GM19467 (cell line): ENCODE measurements around the gene WDTC1.
A peak's percentile ranks its signal among the peaks of the same experiment; 100 is the strongest.

Experiments
- ATAC-seq: cut with Tn5 transposase; IDR thresholded peaks from one replicate; pipeline ENCODE4 v1.9.1; 2021; ENCODE audit warnings: mild to moderate bottlenecking, moderate library complexity; ENCODE audit not compliant: unreplicated experiment

WDTC1 gene

DNA sequence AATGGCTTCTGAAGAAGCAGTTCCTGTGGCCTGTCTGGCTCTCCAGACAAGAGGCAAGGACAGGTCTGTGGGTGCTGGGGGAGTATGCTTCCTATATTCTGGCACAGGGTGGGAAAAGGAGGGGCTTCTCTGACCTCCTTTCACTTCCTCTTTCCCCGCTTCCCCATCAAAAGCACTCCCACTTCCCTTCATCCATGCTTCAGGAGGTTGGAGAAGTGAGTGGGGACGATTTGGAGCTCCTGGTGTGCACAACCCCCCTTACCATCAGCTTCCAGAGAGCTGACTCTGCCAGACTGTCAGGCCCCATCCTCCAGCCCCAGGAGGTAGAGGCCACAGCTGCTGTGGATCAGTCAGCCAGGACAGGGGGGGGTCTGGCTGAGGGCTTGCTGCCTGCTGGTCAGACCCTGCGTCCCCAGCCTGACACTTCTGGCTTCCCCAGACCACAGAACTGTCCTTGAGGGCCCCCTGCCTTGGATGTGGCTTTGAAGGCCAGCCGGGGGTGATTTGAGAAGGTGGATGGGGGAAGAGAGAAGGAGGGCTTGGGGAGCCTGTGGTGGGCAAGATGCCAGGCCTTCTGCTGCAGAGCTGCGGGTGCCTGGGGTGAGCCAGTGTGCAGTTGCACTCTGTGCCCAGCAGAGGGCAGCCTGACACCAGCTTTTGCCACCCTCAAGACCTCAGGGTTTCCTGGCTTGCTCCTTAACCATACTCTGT lies 66.1 kb downstream of the WDTC1 start:
- no peak for ATAC-seq

DNA sequence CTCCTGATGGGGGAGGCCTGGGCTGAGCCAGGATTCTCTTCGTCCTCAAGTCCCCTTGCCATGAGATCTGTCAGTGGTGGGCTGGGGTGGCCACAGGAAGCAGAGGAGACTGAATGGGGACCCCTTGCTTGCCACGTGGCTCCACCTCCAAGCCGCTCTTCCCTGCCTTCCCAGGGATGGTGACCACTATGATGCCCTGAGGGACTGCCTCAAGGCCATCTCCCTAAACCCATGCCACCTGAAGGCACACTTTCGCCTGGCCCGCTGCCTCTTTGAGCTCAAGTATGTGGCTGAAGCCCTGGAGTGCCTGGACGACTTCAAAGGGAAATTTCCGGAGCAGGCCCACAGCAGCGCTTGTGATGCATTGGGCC lies 66.6 kb downstream of the WDTC1 start:
- no peak for ATAC-seq

DNA sequence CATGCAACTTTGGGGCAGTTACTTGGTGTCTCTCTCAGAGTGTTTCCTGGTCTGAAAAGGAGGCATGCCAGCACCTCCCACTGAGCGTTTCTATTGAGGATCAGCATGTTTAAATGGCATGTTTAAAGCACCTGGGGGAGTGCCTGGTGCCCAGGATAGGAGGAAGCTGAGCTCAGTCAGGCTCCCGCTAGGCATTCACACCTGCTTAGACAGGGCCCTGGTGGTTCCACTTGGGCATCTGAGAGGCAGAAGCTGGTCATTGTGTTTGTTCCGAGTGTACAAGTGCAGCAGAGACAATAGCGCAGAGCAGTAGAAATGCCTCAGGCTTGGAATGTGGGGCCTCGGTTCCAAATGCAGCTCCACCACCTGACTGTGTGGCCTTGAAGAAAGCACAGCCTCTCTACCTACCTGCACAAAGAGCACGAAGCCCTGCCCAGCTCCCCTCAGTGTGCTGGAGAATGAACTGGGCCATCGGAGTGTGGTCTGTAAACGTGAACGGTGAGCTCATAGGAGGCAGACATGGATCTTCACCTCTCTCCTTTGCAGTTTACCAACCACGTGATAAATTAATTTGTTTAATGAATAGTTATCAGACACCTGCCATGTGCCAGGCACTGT lies 67.3 kb downstream of the WDTC1 start:
- no peak for ATAC-seq

DNA sequence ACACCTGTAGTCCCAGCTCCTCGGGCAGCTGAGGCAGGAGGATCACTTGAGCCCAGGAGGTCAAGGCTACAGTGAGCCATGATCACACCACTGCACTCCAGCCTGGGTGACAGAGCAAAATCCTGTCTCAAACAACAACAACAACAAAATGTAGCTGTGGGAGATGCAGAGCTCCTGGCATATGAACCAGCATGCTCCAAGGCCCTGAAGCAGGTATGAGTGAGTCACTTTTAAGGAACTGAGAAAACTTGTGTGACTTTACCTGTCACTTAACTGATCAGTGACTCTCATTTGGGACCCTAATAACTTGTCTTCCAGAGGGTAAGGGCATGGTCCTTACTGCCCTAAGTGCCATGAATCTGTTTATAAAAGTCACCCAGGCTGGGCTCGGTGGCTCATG lies 68.2 kb downstream of the WDTC1 start:
- no peak for ATAC-seq

DNA sequence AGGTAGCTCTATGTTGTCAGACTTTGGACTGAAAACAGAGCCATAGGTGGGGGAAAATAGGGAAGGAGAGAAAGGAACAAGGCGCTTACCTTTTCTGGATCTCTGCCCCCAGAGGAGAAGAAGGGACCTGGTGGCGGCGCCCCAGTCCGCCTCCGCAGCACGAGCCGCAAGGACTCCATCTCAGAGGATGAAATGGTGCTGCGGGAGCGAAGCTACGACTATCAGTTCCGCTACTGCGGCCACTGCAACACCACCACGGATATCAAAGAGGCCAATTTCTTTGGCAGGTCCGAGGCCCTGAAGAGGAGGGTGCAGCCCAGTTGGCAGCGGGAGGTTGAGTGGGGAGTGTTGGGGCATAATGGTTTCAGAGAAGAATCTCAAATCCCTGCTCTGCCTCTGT lies 69.1 kb downstream of the WDTC1 start:
- ATAC-seq, result no peak

DNA sequence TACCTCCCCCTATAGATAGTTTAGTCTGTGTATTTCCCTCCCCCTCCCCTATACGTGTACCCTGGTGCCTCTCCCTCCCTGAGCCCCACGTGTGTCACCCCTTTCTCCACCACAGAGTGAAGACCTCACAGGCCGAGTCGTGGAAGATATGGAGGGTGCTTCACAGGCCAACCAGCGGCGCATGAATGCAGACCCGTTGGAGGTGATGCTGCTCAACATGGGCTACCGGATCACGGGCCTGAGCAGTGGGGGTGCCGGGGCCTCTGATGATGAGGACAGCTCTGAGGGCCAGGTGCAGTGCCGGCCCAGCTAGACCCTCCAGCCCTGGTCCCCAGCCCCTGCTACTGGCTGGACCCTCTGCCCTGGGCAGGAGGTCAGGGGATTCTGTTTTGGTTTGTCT lies 71.6 kb downstream of the WDTC1 start:
- ATAC-seq, result no peak

DNA sequence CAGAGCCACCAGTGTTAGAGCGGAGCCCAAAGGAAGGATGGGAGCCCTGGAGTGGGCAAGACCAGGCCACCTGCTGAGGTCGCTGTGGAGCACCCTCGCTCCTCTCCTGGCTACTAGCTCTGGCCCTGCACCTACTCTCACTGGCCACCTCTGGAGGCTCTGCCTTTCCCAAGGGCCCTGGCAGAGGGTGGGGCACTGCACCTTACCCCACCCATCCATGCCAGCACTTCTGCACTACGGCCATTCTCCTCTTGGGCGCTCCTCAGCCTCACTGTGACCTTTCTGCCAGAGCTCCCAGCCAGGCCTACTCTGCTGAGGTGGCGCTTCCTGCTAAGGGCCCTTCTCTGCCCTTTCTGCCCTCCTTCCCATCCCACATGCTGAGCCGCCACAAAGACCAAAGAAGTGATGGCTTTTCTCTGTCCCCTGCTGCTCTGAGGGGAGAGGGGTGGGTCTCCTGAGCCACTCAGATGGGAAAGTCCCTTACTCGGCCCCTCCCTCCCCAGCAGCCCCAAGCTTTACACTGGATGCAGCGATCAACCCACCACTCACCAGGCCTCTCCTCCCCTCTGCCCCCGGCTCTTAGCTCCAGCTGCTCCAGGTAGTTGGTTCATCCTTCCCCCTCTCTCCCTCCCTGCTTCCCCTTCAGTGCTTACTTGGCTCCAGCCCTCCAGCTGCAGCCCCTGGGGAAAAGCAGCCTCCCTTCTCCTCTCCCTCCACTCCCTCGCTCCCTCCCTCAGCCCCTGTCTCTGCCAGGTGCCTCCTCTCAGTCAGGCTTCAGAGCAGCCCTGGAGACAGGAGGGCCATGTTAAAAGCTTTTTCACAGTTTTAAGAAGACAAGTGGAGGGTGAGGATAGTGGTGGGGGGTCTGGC lies 72.7 kb downstream of the WDTC1 start:
- ATAC-seq, result no peak

DNA sequence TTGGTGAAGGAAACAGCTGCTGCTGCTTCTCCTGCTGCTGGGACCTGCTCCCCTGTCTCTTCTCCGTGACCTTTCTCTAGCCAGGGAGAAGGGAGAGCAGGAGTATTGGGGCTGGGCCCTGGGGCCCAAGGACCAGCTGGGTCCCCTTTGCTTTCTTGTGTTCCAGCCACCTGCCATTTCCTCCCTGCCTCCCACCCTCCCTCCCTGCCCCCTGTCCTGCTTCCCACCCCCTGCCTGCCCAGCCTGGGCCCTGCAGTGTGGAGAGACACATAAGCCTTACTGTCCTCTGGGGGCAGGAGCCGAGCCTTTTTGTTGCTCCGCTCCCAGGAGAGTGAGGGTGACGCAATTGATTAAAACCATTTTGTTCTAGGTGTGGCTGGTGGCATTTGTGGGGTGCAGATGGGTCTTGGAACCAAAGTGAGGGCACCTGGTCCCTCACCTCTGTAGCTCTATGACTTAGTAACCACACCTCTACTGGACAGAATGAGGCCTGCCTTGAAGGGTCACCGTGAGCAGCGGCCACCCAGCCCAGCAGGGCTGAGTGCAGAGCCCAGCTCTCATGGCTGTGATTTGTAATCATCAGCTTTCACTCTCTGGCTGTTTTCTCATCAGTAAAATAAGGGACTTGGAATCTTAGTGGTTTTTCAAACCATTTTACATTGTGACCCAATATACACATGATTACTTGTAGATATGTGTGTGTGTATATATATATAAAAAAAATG lies 73.6 kb downstream of the WDTC1 start:
- no peak for ATAC-seq

DNA sequence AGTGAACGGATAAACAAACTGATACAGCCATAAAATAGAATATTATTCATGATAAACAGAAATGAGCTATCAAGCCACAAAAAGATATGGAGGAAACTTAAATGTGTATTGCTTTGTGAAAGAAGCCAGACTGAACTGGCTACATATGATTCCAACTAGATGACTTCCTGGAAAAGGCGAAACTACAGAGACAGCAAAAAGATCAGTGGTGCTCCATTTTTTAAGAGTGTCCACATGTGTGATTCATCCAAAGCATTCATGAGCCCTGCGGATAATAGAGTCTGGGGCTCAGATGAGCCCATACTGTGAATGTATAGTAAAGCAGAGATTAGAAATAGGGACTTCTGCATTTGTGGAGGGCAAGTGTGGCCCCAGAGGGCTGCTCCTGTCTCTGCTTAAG lies 79.7 kb downstream of the WDTC1 start:
- ATAC-seq, result no peak

DNA sequence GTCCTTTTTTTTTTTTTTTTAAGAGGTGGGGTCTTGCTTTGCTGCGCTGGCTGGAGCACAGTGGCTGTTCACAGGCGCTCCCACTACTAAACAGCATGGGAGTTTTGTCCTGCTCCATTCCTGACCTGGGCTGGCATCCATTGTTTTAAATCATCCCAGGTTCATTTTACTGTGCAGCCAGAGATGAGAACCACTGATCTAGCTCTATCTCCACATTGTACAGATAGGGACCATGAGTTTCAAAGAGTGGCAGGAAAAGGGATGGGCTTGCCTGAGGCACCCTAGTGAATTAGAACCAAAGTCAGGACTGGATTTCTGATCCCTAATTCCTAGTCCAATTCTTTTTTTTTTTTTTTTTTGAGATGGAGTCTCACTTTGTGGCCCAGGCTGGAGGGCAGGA lies 80.3 kb downstream of the WDTC1 start:
- no peak for ATAC-seq

DNA sequence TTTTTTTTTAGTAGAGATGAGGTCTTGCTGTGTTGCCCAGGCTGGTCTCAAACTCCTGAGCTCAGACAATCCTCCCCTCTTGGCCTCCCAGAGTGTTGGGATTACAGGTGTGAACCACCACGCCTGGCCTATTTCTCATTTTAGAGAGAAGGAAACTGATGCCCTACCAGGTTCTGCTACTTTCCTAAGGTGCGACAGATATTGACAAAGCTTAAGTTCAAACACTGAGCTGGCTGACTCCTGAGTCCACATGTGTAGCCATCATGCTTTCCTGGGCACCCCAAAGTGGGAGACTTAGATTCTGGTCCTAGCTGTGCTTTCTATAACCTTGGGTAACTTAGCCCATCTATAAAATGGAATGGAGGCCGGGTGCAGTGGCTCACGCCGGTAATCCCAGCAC lies 82.4 kb downstream of the WDTC1 start:
- no peak for ATAC-seq

DNA sequence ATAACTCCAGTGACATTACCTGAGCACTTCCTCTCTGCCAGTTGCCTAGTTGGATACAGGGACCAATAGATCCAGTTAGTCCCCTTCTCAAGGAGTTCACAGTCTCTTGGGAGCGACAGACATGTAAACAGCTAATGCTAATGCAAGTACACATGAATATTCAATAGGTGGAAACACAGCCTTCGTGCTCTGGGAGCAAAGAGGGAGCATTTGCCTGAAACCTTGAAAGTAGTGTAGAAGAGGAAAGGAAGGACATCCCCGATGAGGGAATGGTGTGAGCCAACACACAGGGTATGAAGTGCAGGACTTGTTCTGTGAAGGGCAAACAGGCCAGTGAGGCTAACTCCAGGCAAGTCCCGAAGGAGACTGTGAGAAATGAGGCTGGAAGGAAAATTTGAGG lies 83.7 kb downstream of the WDTC1 start:
- ATAC-seq, result no peak

DNA sequence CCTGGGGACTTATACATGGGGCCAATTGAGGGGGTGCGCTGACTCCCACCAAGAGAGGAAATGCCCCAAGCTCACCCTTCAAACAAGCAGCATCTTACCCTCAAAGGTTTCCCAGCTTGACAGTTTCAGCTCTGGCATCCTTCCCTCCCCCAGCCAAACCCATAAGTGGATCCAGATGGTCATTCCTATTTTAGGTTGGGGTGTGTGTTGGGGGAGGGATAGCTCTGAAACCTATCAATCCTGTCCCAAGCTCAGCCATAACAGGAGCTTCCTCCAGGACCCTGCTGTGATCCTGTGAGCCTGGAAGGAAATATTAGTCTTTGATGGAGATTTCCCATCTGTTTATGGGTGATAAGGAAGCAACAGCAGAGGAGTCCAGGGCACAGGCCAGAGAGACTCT lies 84.2 kb downstream of the WDTC1 start:
- no peak for ATAC-seq

DNA sequence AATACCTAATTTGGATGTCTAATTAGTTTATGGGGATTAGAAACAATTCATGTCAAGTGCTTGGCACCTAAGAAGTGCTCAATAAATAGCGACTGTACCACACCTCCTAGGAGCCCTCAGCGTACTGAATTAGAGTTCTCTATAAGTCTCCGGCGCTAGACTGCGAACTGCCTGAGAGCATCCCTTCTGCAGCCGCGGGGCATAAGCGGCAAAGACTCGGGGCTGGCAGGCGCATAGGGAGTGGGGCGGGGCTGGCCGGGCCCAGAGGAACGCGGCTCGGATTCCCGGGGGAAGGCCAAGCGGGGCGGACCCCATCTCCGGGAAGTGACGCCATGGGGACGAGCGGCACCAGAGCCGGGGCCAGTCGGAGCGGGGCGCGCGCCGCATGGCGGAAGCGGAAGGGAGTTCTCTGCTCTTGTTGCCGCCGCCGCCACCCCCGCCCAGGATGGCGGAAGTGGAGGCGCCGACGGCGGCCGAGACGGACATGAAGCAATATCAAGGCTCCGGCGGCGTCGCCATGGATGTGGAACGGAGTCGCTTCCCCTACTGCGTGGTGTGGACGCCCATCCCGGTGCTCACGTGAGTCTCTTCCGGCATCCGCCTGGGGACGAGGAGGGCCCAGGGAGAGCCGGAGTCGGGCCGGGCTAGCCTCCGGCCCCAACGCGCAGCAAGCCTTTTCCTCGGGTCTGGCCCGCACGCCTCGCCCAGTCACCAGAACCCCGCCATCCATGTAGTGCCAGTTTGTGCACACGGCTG lies 87.6 kb downstream of the WDTC1 start, which contains the start of gene TMEM222:
Gene TMEM222 (plus strand): TSS at position 351 of the 756 bp plus-strand sequence. CDS start 35 bp downstream, at position 386.
- ATAC-seq, result peak; percentile 91

DNA sequence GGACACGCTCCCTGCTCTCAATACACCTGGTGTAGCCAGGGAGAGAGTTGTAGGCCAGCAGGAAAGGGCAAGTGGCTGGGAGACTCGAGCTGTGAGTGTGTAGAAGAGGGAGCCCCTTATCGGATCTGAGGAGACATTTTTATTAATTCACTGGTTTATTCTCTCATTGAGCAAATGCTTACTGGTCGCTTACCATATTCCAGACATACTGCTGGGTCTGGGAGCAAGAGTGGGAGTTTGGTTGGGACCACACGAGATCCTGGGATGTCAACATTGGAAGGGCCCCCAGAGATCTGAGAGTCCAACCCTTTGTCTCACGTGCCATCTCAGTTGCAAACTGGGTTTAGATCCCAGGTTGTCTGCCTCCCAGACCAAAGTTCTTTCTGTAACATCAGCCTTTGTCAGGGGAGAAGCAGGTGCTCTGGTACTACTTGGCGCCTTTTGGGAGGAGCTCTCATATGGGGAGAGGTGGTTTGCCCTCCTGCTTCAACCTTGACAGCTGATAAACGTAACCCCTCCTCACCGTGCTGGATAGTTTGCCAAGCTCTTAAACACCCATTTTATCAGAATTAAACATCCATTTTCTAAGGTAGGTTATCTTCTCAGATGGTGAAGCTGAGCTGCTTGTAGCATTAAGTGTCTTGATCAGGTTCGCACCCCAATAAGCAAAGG lies 88.3 kb downstream of the WDTC1 start:
- ATAC-seq, result no peak

DNA sequence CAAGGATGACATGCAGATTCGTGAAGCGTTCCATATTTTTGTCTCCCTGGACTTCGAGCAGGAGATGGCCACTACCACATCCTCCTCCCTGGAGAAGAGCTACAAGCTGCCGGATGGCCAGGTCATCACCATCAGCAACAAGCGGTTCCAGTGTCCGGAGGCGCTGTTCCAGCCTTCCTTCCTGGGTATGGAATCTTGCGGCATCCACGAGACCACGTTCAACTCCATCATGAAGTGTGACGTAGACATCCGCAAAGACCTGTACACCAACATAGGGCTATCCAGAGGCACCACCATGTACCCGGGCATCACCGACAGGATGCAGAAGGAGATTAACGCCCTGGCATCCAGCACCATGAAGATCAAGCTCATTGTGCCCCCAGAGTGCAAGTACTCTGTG lies 90.9 kb downstream of the WDTC1 start:
- ATAC-seq, result no peak

DNA sequence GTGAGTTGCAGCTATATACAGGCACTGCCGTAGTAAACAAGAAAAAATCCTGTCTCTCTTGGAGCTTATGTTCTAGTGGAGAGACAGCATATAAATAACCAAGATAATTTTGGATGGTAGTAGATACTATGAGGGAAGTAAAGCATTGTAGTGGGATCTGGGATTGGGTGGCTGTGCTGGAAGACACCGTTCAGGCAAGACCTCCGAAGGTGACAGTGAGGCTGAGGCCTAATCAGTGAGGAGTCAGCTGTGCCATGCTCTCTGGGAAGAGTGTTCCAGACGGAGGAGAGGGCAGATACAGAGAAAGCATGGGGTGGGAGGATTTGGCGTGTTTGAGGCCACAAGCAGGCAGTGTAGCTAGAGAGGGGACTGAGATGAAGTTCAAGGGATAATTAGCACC lies 93.5 kb downstream of the WDTC1 start:
- ATAC-seq, result no peak

DNA sequence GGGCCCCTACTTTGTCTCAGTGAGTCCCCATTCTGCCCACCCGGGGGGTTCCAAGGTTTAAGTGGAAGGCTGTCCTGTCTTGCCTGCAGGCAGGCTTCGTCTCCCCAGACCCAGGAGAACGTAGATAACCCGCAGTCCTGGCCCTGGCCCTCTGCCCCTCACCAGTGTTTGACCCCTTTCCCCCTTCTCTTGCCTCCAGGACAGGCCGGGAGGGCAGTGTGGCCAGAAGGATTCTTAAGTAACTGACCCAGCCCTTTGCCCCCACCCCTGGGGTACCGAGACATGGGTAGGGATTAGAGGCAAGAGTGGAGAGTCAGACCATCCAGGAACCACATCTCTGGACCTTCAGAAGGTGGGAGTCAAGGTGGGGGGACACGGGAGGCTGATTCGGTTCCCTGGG lies 96.4 kb downstream of the WDTC1 start:
- ATAC-seq, result no peak

DNA sequence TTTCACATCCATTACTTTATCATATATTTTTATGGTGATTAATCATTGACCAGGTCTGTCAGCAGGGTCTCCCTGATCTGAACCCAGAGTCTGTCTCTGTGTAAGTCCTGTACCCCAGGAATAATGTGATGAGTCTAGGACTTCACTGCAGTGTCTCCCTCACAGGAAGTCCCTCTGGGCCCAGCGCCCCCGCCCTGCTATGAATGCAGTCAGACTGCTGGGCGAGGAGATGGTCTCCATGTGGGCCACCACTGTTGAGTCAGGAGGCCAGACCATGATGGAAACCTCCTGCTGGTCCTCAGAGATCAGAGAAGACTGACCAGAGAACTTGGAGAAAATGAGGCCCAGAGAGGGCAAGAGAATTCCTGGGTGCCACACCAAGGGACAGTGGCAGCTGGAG lies 97.0 kb downstream of the WDTC1 start:
- ATAC-seq, result no peak

DNA sequence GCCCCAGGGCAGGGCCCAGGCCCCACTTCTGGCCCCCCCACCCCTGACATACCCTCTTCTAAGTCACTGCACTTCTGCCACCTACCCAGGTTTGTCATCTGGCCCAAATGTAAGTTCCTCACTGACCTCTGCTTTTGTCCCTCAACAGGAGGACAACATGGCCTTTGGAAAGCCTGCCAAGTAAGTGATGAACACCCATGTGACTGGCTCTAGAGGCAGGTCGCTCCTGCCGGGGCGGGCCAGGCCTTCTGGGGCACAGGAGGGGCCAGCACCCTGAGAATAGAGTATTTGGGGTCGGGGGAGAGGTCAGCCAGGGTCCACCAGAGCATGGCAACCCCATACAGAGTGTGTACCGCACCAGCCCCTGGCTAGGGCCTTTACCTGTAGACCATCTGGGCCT lies 97.5 kb downstream of the WDTC1 start:
- ATAC-seq, result no peak
